Body of pancreas (tissue), 4 donors: ENCODE results near the gene ATP10A.

ENCODE experiments used
- POLR2A ChIP-seq, 3 donors: fragments of 450-650 bp; IDR thresholded peaks; one replicate each; pipeline ENCODE4 v1.6.1; 2016; ENCODE audit warnings: antibody characterized with exemption in 3 of 3, mild to moderate bottlenecking in 2 of 3
- TF ChIP-seq, protein P1 (sequence below), 7 experiments: fragments of 450-650 bp in 4 of 7; fragments of 200-600 bp in 3 of 7; sonication (generic) in 3 of 7; IDR thresholded peaks; one replicate each; pipeline ENCODE4 v1.5.1; 2016 to 2019; ENCODE audit warnings: antibody characterized with exemption in 7 of 7

DNA sequence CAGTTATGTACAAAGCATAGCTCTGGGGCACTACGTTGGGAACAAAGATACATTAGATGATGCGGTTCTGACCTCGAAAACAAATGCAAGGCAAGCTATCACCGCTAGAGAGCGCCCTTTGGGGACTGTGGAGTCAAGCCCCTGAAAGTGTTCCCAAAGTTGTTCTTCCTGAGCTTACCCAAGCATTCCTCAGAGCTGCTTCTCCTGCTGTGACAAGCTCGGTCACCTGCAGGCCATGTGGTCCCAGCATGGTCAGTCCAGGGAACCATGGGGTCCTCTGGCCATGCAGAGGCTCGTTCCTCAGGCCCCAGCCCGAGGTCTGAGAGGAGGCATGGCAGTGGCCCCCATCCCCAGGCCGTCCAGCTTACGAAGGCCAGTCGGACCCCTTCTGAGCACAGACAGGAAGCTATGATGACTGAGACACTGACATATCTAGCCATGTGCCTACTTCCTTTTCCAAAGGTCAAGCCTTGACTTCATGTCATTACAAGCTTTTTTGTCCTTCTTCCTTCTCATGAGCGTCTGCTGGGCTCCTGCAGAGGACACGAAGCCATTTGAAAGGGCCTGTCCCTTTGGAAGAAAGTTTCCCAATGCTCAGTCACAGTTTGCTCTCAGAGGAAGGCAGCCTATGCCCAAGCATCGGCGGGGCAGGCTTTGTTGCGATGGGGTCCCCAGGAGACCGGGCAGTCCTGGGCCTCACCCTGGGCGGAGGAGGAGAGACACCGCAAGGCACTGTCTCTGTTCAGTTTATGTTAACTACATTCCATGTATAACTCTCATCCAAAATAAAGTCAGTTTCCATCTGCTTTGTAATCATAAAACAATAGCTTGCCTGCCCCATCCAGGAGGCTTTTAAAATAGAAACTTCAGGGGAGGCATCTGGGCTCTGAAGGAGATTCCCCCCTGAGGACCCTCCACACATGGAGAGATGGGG lies 79.3 kb downstream of the ATP10A start:
- TF ChIP-seq, protein P1, sequence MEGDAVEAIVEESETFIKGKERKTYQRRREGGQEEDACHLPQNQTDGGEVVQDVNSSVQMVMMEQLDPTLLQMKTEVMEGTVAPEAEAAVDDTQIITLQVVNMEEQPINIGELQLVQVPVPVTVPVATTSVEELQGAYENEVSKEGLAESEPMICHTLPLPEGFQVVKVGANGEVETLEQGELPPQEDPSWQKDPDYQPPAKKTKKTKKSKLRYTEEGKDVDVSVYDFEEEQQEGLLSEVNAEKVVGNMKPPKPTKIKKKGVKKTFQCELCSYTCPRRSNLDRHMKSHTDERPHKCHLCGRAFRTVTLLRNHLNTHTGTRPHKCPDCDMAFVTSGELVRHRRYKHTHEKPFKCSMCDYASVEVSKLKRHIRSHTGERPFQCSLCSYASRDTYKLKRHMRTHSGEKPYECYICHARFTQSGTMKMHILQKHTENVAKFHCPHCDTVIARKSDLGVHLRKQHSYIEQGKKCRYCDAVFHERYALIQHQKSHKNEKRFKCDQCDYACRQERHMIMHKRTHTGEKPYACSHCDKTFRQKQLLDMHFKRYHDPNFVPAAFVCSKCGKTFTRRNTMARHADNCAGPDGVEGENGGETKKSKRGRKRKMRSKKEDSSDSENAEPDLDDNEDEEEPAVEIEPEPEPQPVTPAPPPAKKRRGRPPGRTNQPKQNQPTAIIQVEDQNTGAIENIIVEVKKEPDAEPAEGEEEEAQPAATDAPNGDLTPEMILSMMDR (IDR thresholded peaks at IDR 0.05) = no peak
- no peak for TF ChIP-seq POLR2A (IDR thresholded peaks at IDR 0.05)
